Forelimb muscle (tissue), 1 donor: ENCODE measurements around the gene LY6G6D. TPM values are rescaled to one million over a fixed set of nuclear protein-coding genes. Genes with fewer than 3 reads are reported as not detected.

Source experiments
- DNase-seq: peaks from one replicate; pipeline ENCODE4 v3.0.0-alpha.2; 2013; ENCODE audit warnings: low read depth
- polyA plus RNA-seq: library from polyadenylated mRNA; unstranded; fragments of 120-200 nt; gene quantifications from one replicate; pipeline ENCODE4 v1.2.1, GENCODE V29; 2013; ENCODE audit not compliant: insufficient read length

The LY6G6D gene, protein sequence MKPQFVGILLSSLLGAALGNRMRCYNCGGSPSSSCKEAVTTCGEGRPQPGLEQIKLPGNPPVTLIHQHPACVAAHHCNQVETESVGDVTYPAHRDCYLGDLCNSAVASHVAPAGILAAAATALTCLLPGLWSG
- 0.47 TPM for polyA plus RNA-seq

DNA sequence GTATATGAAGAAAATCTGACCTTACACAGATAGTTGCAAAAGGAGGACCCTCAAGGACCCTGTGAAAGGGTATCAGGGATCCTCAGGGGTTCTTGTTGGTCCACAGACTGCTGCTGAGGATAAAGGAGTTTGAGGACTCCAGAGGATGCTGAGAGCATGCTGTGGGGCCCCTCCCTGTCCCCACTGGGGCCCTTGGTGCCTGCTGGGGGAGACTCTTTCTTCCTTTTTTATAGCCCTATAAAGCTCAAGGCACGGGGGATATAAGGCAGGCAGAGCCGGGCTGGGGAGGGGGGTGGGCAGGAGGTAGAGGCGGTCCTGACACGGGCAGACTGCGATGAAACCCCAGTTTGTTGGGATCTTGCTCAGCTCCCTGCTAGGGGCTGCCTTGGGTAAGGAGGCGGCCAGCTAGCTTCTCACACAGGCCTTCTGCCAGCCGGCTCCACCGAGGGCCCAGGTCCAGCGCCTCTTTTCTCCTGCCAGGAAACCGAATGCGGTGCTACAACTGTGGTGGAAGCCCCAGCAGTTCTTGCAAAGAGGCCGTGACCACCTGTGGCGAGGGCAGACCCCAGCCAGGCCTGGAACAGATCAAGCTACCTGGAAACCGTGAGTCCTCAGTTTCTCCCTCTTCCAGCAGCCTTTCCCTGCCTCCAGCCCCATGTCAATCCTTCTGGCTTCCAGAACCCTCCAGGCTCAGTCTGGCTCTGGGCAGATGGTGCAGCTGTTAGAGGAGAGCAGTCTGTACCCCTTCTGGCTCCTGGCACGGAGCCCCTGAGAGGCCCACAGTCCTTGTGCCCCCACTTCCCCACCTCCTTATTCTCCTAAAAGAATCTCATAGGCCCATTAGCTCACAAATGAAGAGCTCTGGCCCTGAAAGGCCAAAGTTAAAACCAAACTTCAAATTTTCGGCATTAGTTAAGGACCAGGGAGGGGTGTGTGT lies at the start of gene LY6G6D:
Gene LY6G6D, plus strand, starts transcription at position 327 of the 937 bp plus-strand sequence. Its CDS starts 8 bp downstream, at position 335.
- no peak for DNase-seq

DNA sequence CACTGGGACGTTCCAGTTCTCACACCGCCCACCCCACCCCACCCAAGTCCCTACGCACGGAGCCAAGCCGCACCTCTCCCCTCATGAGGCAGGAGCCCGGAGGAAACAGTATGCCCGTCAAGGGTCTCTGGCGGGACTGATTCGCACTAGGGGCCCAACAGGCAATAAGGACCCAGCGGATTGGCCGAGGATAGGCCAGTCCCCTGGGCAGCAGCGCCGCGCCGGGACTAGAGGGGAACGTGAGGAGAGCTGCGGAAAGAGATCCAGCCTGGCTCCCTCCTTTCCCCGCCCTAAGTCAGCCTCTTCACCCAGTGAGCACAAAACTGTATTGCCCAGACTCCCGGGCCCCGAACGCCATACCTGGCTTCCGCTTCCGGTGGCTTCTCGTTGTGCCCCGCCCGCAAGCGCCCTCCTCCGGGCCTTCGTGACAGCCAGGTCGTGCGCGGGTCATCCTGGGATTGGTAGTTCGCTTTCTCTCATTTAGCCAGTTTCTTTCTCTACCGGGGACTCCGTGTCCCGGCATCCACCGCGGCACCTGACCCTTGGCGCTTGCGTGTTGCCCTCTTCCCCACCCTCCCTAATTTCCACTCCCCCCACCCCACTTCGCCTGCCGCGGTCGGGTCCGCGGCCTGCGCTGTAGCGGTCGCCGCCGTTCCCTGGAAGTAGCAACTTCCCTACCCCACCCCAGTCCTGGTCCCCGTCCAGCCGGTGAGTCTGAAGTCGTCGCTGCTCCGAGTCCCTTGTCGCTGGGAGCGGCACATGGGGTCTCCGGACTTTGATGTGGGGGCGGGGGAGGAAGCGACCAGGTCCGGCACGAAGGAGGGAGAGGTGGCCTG lies 49.4 kb upstream of the LY6G6D start, which contains the start of gene CSNK2B:
Gene CSNK2B, plus strand, starts transcription at position 580 of the 836 bp plus-strand sequence. CDS start 752 bp downstream, outside the sequence.
- peak; percentile 95 for DNase-seq

DNA sequence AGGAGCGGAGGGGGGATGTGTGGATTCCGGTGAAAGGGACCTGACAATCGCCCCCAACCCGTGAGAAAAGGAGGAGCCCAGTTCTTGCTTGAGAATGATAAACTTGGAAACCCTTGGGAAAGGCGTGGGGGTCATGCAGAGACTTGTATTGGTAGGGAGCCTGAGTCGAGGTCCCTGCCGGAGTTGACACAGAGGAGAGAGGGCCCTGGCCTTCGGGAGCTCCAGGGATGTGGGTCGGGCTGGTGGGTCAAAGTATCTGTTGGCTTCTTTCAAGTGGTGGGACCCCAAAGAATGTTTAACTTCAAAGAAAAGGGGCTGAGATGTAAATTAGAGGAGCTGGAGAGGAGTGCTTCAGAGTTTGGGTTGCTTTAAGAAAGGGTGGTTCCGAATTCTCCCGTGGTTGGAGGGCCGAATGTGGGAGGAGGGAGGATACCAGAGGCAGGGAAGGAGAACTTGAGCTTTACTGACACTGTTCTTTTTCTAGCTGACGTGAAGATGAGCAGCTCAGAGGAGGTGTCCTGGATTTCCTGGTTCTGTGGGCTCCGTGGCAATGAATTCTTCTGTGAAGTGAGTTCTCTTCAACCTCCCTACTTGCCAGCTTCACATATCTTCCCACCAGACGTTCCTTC lies 48.7 kb upstream of the LY6G6D start:
- no peak for DNase-seq

DNA sequence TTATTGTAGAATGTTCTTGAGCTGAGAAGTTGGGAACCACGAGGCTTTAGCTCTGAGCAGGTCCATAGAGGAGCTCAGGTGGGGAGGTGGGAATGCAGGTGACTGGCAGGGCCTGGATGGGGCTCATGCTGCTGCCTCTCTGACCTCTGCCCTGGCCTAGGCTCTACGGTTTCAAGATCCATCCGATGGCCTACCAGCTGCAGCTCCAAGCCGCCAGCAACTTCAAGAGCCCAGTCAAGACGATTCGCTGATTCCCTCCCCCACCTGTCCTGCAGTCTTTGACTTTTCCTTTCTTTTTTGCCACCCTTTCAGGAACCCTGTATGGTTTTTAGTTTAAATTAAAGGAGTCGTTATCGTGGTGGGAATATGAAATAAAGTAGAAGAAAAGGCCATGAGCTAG lies 45.5 kb upstream of the LY6G6D start, which contains the start of gene LY6G5B:
Gene LY6G5B, plus strand, starts transcription at position 301 of the 400 bp plus-strand sequence. CDS start 975 bp downstream, outside the sequence.
- DNase-seq, result no peak

DNA sequence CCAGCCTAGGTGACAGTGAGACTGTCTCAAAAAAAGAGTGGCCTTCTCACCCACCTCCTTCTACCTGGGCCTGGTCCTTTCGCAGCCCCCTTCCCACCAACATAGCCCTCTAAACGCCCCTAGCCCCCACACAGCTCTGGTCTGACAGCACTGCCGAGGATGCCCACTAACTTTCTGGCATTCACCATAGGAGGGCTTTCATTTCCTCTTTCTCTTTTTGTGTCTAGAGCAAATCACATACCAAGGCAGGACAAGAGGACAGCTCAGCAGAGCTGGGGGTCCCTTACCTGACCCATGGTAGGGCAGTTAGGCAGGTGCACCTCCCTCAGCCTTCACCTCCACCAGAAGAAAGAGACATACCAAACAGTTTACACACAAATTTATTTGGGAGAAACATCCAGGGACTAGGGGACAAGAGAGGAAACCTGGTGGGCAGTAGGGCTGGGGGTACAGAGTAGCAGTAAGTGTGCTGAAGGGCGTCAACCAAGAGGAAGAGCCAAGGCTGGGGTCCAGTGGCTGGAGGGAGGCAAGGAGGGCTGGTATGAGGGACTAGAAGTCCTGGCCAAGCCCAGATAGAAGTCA lies 38.7 kb upstream of the LY6G6D start:
- no peak for DNase-seq

DNA sequence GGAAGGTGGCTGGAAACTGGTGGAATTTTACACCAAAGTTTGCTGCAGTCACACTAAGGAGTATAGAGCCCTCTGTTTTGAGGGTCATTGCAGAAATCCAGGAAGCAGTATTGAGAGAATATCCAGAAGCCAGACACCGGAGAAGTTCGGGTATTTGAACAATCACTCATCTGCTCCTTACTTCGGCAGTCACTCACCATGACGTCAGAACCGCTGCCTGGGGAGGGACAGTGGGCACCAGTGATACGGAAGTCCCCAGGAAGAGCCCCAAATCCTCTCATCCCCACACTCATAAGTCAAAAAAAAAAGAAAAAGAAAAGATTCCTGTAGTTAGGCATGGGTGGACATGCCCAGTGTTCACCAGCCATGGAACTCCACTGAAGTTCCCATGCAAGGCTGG lies 38.2 kb upstream of the LY6G6D start:
- no peak for DNase-seq

DNA sequence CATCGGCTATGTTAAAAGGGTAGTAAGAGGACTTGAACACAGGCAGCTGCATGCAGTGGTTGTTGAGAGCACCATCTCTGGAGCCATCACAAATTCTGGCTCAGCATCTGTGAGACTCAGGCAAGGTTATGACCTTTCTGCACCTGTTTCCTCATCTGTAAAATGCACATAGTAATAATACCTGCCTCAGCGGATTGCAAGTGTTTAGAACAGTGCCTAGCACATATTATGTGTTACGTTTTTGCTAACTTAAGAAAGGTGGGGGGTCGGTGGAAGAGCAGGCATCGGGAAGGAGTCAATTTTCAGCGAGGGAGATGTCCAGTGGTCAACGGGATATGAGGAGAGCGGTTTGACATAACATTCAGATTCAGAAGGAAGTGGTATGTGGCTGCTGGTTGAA lies 37.2 kb upstream of the LY6G6D start:
- no peak for DNase-seq

DNA sequence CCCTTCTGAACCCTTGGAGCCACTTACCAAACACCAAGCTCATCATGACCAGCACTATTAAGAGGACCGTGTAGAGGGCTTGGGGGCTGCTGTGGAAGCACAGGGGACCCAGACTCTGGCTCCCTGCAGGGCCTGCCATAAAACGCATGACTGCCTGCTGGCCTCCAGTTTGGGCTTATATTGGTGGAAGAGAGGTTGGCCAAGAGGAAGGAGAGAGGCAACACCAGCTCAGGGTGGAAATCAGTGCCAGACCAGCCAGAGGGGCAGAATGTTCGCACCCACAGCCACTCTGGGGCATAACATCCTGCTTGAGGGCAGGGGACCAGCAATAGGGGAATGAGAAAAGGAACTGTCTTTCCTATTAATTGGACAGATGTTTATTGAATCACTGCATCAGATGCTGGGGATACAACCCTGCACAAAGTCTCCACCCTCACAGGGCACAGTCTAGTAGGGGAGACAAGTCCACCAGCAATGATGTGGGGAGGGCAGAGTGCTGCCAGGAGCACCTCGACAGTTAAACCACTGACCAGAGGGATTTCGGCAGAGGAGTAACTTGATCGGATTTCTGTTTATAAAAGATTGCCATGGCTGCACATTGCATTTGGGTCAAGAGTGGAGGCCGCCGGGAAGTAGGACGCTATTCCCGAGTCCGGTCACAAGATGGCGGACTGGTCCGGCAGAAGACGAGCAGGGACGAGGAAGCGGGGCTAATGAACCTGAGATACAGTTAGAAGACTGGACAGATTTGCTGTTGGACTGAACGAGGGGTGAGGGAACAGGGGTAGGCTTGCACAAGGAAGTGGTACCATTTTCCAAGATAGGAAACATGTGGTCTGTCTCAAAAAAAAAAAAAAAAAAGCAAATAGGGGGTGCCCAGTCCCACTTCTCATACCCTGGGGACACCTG lies 34.7 kb upstream of the LY6G6D start, which contains the start of gene LY6G5C:
Gene LY6G5C, minus strand, starts transcription at position 842 of the 909 bp plus-strand sequence. Its CDS starts 694 bp downstream, at position 148.
- peak; percentile 77 for DNase-seq

DNA sequence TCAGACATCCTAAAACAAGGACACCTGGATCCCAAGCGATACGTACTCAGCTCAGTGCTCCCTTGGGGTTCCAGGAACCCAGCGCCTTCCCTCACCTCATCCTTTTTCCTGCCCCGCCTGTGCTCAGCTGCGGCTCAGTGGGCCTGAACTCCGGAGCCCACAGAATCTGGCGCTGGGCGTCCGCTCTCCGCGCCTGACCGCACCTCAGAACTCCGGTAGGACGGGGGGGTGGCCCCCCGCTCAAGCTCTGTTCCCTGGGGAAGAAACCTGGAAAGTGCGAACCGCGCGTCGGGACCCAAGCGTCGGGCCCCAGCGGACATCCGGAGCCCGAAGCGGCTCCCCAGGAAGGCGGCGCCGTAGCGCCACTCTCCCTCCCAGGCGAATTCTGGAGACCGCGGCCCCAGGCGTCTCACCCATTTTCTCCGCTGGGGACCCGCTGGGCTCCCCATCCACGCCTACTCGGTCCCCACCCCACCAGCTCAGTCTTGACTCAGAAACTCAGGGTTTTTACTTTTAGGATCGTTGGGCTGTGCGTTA lies 33.9 kb upstream of the LY6G6D start:
- DNase-seq, result no peak

DNA sequence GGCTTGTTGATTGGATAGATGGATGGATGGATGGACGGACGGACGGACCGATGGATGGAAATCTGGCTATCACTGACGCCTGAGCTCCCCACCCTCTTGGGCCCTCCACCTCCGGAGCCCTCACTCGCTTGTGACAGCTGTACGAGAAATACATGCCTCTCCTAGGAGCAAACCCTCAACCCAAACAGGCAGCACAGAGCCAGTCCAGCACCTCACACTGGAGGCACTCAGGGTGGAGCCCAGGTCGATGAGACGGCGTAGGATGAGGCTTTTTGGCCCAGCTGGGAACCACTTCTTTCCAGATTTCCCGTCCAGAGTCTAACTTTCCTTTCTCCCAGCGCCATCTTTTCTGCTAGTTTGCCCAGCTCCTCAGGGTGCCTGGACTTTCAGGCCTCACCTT lies 31.6 kb upstream of the LY6G6D start:
- no peak for DNase-seq

DNA sequence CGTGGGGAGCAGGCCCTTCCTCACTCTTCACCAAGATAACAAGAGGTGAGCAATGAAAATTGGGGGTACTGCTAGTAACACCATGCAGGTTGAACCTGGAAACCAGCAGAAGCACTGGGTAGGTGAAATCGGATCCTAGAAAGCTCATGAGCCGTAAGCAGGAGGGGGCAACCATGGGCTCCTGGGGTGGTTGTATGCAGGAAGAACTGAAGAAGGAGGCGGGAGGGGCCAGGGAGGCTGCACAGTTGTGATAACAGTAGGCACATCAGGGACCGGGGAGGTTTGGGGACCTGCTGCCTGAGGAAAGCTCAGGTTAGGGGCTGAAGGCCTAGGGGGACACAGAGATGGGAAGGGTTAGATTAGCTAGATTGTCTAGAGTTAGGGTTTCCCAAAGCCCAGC lies 28.7 kb upstream of the LY6G6D start:
- DNase-seq, result no peak

DNA sequence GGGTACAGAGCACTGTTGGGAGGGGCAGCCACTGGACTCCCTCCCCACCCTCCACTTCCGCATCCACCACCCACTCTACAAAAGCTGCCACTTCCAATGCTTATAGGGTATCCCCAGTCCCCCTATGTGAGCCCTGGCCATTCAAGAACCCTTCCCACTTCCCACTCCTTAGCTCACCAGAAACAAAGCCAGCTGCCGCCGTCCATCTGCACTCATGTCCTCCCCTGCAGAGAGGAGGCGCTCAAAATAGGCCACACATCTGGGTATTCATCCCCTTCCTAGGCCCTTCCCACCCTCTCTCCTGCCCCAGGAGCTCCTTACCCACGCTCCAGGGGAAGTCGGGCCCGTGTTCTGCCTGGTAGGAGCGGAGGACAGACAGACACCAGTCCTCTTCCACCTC lies 27.8 kb upstream of the LY6G6D start:
- no peak for DNase-seq

DNA sequence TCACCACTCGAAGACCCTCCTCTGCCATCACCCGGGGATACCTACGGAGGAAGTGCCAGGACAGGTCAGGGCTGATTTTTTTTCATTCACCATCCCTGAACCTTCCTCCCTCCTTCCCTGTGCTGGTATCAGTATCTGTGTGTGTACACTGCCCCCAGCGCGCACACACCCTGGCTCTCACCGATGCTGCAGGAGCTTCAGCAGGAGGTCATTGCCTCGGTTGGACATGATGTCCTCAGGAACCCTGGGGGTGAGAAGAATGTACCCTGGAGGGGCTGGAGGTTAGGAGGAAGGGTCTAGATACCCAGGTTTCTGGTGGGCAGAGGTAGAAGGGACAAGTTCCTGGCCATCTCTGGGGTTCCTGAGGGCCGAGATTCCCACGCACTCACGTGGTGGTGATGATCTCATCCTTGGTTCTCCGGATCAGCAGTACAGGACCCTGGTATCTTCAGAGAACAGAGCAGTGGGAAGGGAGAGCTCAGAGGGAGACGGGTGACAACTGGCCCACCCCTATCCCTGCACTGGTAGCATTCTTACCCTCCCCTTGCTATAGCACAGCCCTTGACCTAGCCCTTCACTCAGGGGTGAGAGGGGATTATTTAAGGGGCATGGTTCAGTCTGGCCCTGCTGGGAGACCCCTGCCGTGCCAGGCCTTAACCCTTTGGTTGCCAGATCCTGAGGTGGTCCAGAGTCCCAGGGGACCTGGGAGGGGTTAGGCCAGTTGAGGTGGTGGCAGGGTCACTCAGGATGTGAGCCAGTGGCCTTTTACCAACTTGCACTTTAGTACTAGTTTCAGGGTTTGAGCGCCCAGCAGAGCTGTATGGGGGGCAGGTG lies 27.1 kb upstream of the LY6G6D start:
- DNase-seq, result no peak

DNA sequence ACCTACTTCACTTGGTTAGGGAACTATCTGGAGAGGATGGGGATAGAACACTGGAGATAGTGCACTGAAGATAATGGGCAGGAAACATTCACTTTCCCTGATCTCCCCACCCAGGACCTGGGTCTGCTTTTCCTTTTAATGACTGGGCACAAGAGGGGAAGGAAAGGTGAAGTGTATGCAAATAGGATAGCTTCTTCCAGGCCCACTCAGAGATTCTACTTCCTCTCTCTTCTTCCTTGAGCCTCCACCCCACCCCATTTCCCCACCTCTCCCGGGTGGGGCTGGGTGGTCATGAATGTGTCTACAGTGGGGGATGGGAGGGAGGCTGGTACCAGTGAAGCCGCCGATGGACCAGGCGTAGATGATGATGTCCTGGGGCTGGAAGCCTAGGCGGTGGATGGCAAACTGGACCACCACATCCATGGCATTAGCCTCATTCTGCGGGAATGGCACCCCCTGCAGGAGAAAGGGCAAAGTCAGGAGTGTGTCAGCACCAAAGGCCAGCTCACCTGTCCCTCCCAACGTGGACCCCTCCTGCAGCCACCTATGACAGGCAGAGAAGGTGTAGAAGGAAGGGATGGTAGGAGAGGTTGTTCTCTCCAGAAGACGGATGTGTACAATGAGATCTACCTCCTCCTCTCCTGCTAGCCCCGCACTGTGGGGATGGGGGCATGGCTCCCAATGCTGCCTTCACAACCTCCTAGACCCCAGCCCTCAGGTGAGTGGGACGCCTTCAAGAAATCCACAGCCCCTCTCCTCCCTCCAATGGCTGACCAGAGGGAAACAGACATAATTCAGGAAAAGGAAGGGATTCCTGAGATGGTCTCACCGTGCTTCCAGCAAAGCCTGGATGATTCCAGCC lies 25.7 kb upstream of the LY6G6D start:
- no peak for DNase-seq

DNA sequence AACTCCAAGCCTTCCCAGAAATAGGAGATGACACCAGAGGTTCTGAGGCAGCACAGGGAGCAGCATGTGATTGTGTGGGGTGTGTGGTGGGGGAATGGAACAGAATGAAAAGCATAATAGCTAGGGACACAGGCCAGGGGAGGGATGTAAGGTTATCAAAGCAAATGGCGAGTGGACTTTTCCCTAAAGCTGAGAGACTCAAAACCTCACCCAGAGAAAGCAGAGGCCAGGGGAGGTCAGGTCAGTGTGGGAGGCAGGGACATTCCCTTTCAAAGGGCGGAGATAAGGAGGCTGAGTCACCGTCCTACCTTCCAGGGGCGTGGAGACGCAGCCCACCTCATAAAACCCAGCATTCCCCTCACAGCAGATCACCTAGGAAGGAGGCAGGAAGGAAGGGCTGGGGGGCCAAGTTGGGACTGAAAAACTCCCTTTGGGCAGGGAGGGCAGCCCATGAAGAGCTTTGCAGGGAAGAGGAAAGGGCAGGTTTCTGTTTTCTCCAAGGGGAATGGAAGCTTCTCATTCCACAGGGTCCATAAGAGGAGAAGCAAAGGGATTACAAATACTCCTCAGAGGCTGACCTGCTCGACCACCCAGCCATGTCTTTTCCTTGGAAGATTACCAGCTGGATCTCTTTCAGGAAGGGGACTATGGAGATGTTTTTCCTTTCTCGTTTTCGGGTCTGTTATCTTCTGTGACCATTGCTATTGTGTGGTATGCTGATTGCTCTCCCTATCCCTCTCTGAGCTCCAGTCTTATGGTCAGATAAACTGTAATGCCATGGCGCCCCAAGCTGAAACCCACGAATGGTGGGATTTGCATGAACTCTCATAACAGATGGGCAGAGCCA lies 24.7 kb upstream of the LY6G6D start:
- no peak for DNase-seq

DNA sequence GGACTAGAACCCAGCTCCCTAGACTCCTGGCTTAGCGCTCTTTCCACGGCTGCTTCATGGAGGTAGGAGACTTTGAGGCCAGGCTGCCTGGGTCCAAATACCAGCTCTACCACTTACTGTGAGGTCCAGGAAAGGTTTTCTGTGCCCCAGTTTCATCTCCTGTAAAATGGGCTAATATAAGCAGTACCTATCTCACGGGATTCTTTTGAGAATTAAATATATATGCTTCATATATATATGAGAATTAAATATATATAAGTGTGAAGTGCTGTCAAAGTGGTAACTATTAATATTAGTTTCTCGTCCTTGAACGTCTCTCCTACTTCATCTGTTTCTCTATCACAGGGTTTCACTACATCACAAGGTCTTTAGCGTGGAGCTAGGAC lies 24.1 kb upstream of the LY6G6D start:
- DNase-seq, result no peak
